Smooth muscle cell (in vitro differentiated cells): ENCODE results near the gene AUTS2. TPM values are rescaled to one million over a fixed set of nuclear protein-coding genes. Genes with fewer than 3 reads are reported as not detected.

Source experiments
- DNase-seq: peaks from one replicate; lab custom pipeline; 2025; ENCODE audit not compliant: unreplicated experiment; lab: John Stamatoyannopoulos, UW
- H2AFZ ChIP-seq: fragments of 200-600 bp; sonication (generic); 2 replicates; pipeline ENCODE4 v1.6.0; 2016; ENCODE audit warnings: antibody characterized with exemption, low read depth, mild to moderate bottlenecking
- H3F3A ChIP-seq: fragments of 200-600 bp; sonication (generic); 2 replicates; pipeline ENCODE4 v1.6.0; 2017; ENCODE audit warnings: antibody characterized with exemption, low read depth
- H3K27ac ChIP-seq: fragments of 200-600 bp; sonication (generic); 2 replicates; pipeline ENCODE4 v1.5.1; 2016; ENCODE audit warnings: low read depth, mild to moderate bottlenecking
- H3K27me3 ChIP-seq: fragments of 200-600 bp; sonication (generic); 2 replicates; pipeline ENCODE4 v1.6.1; 2016; ENCODE audit warnings: low read depth, mild to moderate bottlenecking
- H3K36me3 ChIP-seq: fragments of 200-600 bp; sonication (generic); 2 replicates; pipeline ENCODE4 v1.5.1; 2016; ENCODE audit warnings: low read depth
- H3K4me1 ChIP-seq: fragments of 200-600 bp; sonication (generic); 2 replicates; pipeline ENCODE4 v1.5.1; 2016; ENCODE audit warnings: low read depth
- H3K4me2 ChIP-seq: fragments of 200-600 bp; sonication (generic); 2 replicates; pipeline ENCODE4 v1.6.0; 2016; ENCODE audit warnings: mild to moderate bottlenecking
- H3K4me3 ChIP-seq: fragments of 200-600 bp; sonication (generic); 2 replicates; pipeline ENCODE4 v1.5.1; 2016; ENCODE audit warnings: mild to moderate bottlenecking
- H3K79me2 ChIP-seq: fragments of 200-600 bp; sonication (generic); 2 replicates; pipeline ENCODE4 v1.6.0; 2016; ENCODE audit warnings: low read depth, mild to moderate bottlenecking
- H3K9ac ChIP-seq: fragments of 200-600 bp; sonication (generic); 2 replicates; pipeline ENCODE4 v1.6.0; 2016; ENCODE audit warnings: low read depth
- H3K9me3 ChIP-seq: fragments of 200-600 bp; sonication (generic); replicated peaks from 2 replicates; pipeline ENCODE4 v1.5.1; 2016; ENCODE audit warnings: low read depth
- H4K20me1 ChIP-seq: fragments of 200-600 bp; sonication (generic); 2 replicates; pipeline ENCODE4 v1.6.0; 2016; ENCODE audit warnings: low read depth
- whole genome bisulfite sequencing: methylation state at CpG from one replicate; pipeline ENCODE4 v1.1.7; 2016; ENCODE audit warnings: low lambda C conversion rate; 5-methylcytosine and 5-hydroxymethylcytosine counted together
- polyA plus RNA-seq: library from polyadenylated mRNA; unstranded; fragments of >200 nt; fragmentation: Nextera tagmentation; extraction: Ambion mirVana; gene quantifications from 2 replicates; pipeline ENCODE4 v1.2.1, GENCODE V29; 2016
- total RNA-seq: library from RNA; depleted of rRNA; stranded (reverse); fragments of >200 nt; gene quantifications from 2 replicates; pipeline ENCODE4 v1.2.3, GENCODE V29; 2014
- TF ChIP-seq, protein P1 (sequence below): fragments of 200-600 bp; sonication (generic); IDR thresholded peaks from 2 replicates; pipeline ENCODE4 v1.5.1; 2017; ENCODE audit warnings: borderline replicate concordance, mild to moderate bottlenecking, antibody characterized with exemption; ENCODE audit not compliant: insufficient read depth, poor library complexity, severe bottlenecking

The AUTS2 gene
- total and polyA plus RNA-seq, 2 experiments from 2014 or later, result 6.5 to 8.6 TPM

DNA sequence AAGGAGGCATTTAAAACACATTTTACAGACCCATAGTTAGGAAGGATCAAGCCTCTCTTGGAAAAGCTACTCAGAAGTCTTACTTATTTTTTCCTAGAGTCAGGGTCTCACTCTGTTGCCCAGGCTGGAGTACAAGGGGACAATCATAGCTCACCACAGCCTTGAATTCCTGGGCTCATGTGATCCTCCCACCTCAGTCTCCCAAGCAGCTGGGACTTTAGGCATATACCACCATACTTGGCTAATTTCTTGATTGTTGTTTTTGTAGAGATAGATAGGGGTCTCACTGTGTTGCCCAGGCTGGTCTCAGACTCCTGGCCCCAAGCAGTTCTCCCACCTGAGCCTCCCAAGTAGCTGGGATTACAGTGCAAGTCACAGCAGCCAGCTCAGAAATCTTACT lies 1179.0 kb downstream of the AUTS2 start:
- H3F3A ChIP-seq, result no peaks in the 10 kb centered on the region
- TF ChIP-seq, protein P1, sequence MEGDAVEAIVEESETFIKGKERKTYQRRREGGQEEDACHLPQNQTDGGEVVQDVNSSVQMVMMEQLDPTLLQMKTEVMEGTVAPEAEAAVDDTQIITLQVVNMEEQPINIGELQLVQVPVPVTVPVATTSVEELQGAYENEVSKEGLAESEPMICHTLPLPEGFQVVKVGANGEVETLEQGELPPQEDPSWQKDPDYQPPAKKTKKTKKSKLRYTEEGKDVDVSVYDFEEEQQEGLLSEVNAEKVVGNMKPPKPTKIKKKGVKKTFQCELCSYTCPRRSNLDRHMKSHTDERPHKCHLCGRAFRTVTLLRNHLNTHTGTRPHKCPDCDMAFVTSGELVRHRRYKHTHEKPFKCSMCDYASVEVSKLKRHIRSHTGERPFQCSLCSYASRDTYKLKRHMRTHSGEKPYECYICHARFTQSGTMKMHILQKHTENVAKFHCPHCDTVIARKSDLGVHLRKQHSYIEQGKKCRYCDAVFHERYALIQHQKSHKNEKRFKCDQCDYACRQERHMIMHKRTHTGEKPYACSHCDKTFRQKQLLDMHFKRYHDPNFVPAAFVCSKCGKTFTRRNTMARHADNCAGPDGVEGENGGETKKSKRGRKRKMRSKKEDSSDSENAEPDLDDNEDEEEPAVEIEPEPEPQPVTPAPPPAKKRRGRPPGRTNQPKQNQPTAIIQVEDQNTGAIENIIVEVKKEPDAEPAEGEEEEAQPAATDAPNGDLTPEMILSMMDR, result no peak
- H3K4me2 ChIP-seq, result no peak overlapping the region

DNA sequence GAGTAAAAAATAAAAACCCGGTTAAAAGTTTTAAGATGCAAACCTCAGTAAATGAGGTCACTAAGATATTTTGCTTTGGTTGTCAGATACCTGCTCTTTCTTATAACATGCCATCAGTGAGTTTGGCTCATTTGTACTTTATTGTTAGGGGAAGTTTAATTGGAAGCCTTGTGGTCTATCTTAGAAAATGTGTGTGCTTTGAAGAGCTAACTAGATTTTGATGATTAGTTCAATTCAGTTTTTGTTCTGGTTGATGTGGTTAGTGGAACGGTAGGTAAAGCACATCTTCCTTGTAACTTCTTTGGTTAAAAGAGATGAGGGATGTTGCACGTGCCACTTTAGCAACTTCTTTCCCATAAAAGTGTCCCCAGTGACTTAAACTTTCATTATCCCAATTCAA lies 1180.3 kb downstream of the AUTS2 start:
- DNase-seq, result no peak
- TF ChIP-seq, protein P1, result no peak
- 98% methylated on average over 3 of the region's 3 CpGs for WGBS

More for the DNA sequence above, 1179.0 kb downstream of the AUTS2 start:
- H3K27me3 ChIP-seq, result no peaks in the 10 kb centered on the region
- no peak overlapping the region for H3K9ac ChIP-seq
- no peaks in the 10 kb centered on the region for H3K4me1 ChIP-seq
- H3K4me3 ChIP-seq, result no peak overlapping the region
- H3K27ac ChIP-seq, result no peak overlapping the region
- no peak for DNase-seq
- no peaks in the 10 kb centered on the region for H3K36me3 ChIP-seq
- H4K20me1 ChIP-seq, result no peaks in the 10 kb centered on the region
- no peak overlapping the region for H2AFZ ChIP-seq
- no peaks in the 10 kb centered on the region for H3K9me3 ChIP-seq
- H3K79me2 ChIP-seq, result no peaks in the 10 kb centered on the region

DNA sequence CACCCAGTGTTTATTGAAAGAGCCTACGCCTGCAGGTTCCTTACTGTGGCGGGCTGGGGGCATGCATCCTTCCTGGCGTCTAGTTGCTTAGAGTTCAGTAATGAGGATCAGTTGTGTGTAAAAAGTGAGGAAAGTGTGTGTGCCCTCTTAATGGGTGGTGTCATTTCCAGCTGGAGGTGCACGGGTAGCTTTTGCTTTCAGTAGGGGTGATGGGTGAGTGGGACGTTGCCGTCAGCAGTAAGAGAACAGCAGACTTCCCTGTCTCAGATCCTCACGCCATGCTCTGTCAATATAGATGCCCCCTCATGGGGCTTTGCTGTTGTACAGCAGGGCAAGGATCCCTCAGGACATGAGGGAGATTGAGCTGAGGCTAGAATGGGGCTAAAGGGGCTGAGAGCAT lies 1181.0 kb downstream of the AUTS2 start:
- no peaks in the 10 kb centered on the region for H4K20me1 ChIP-seq
- no peaks in the 10 kb centered on the region for H3F3A ChIP-seq
- WGBS, result 97% methylated on average over 7 of the region's 7 CpGs
- H3K9ac ChIP-seq, result no peak overlapping the region
- H3K4me1 ChIP-seq, result no peaks in the 10 kb centered on the region
- no peaks in the 10 kb centered on the region for H3K79me2 ChIP-seq
- H3K9me3 ChIP-seq, result no peaks in the 10 kb centered on the region
- H3K27me3 ChIP-seq, result no peaks in the 10 kb centered on the region
- no peak overlapping the region for H2AFZ ChIP-seq
- H3K4me3 ChIP-seq, result no peak overlapping the region
- TF ChIP-seq, protein P1, result no peak
- H3K36me3 ChIP-seq, result no peaks in the 10 kb centered on the region
- no peak overlapping the region for H3K4me2 ChIP-seq
- no peak overlapping the region for H3K27ac ChIP-seq
- no peak for DNase-seq

More for the DNA sequence above, 1180.3 kb downstream of the AUTS2 start:
- Histone ChIP-seq H3K9me3 (no peaks in the 10 kb centered on the region), H3K4me1 (no peaks in the 10 kb centered on the region), H3K4me2 (no peak overlapping the region), H3K4me3 (no peak overlapping the region), H3F3A (no peaks in the 10 kb centered on the region), H3K27me3 (no peaks in the 10 kb centered on the region), H3K9ac (no peak overlapping the region), H2AFZ (no peak overlapping the region), H3K79me2 (no peaks in the 10 kb centered on the region), H4K20me1 (no peaks in the 10 kb centered on the region), H3K36me3 (no peaks in the 10 kb centered on the region), H3K27ac (no peak overlapping the region)

DNA sequence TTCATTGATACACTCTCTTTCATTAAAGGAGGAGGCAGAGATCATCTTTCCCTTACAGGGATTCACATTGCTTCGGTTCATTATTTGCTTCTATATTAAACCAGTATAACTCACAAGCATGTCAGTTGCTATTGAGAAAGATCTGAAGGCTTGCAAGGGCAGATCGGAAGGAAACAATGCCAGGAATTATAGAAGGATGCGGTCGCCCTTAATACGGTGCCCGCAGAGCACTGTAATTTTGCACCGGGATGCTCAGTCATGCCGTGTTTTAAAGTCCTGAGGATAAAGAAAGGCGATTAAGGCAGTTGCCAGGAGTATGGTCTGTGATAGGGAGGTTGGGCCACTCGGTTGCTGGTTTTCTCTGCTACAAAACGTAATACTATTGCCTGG lies 1183.6 kb downstream of the AUTS2 start:
- Histone ChIP-seq H3K79me2 (no peaks in the 10 kb centered on the region), H3K36me3 (peaks cover 3% of the 10 kb centered on the region), H4K20me1 (no peaks in the 10 kb centered on the region), H3K27me3 (no peaks in the 10 kb centered on the region), H3K9ac (no peak overlapping the region), H2AFZ (no peak overlapping the region), H3K4me2 (no peak overlapping the region), H3K27ac (no peak overlapping the region), H3K4me3 (no peak overlapping the region), H3F3A (no peaks in the 10 kb centered on the region), H3K9me3 (no peaks in the 10 kb centered on the region), H3K4me1 (no peaks in the 10 kb centered on the region)
- no peak for DNase-seq
- WGBS, result 98% methylated on average over 11 of the region's 11 CpGs
- TF ChIP-seq, protein P1, result no peak
